ENCODE results near the gene PTAFR.

The PTAFR gene

GRCh38 chr1:28148880-28149195, 27.7 kb downstream of the PTAFR start:
- no peak for DNase-seq
- Histone ChIP-seq H3K9me2 (replicated peaks; ENCODE audit: insufficient read depth, low read length) (no peaks in the 10 kb centered on the region), H3K27me3 (replicated peaks; ENCODE audit: insufficient read depth, low read length) (no peaks in the 10 kb centered on the region), H2AFZ (ENCODE audit: low read length) (no peak overlapping the region), H3K4me1 (ENCODE audit: low read length) (peaks cover 10% of the 10 kb centered on the region), H3K36me3 (replicated peaks; ENCODE audit: insufficient read depth, low read length) (no peaks in the 10 kb centered on the region), H3K9ac (ENCODE audit: low read length) (no peak overlapping the region), H3K4me2 (ENCODE audit: low read depth, low read length) (no peak overlapping the region), H3K27ac (ENCODE audit: low read length) (no peak overlapping the region; the same call in 1 of the 2 replicates), H3K4me3 (ENCODE audit: low read length) (no peak overlapping the region), H3K9me3 (replicated peaks; ENCODE audit: insufficient read depth, low read length) (no peaks in the 10 kb centered on the region), H3K79me2 (ENCODE audit: low read length) (no peaks in the 10 kb centered on the region), H3F3A (ENCODE audit: insufficient read depth, low read length) (peaks cover 8% of the 10 kb centered on the region), H4K20me1 (ENCODE audit: insufficient read depth, low read length) (no peaks in the 10 kb centered on the region)
- no peak for TF ChIP-seq EZH2 (optimal IDR thresholded peaks at IDR 0.05; ENCODE audit: low read depth, low read length)
- TF ChIP-seq EZH2phosphoT487 (IDR thresholded peaks at IDR 0.05; ENCODE audit: low read length): no peak
- TF ChIP-seq CTCF (IDR thresholded peaks at IDR 0.05; ENCODE audit: low read length): no peak

GRCh38 chr1:28147264-28148094, 29.0 kb downstream of the PTAFR start:
- Histone ChIP-seq H3K4me1 (ENCODE audit: low read length) (peaks cover 10% of the 10 kb centered on the region), H3K9me2 (replicated peaks; ENCODE audit: insufficient read depth, low read length) (no peaks in the 10 kb centered on the region), H3K9me3 (replicated peaks; ENCODE audit: insufficient read depth, low read length) (no peaks in the 10 kb centered on the region), H3K27ac (ENCODE audit: low read length) (peak overlapping the region; percentile 73), H3K9ac (ENCODE audit: low read length) (peak overlapping the region; percentile 30; the same call in 1 of the 2 replicates), H3K36me3 (replicated peaks; ENCODE audit: insufficient read depth, low read length) (no peaks in the 10 kb centered on the region), H3K79me2 (ENCODE audit: low read length) (no peaks in the 10 kb centered on the region), H3K4me2 (ENCODE audit: low read depth, low read length) (peak overlapping the region; percentile 67), H3K27me3 (replicated peaks; ENCODE audit: insufficient read depth, low read length) (no peaks in the 10 kb centered on the region), H3K4me3 (ENCODE audit: low read length) (peak overlapping the region; percentile 21; the same call in 1 of the 2 replicates), H3F3A (ENCODE audit: insufficient read depth, low read length) (peaks cover 8% of the 10 kb centered on the region), H4K20me1 (ENCODE audit: insufficient read depth, low read length) (no peaks in the 10 kb centered on the region), H2AFZ (ENCODE audit: low read length) (peak overlapping the region; percentile 42)
- TF ChIP-seq EZH2phosphoT487 (IDR thresholded peaks at IDR 0.05; ENCODE audit: low read length) (no peak), EZH2 (optimal IDR thresholded peaks at IDR 0.05; ENCODE audit: low read depth, low read length) (no peak), CTCF (IDR thresholded peaks at IDR 0.05; ENCODE audit: low read length) (no peak)
- DNase-seq: peak; percentile 37

GRCh38 chr1:28145728-28146127, 30.8 kb downstream of the PTAFR start:
- Histone ChIP-seq H3K79me2 (ENCODE audit: low read length) (no peaks in the 10 kb centered on the region), H3K36me3 (replicated peaks; ENCODE audit: insufficient read depth, low read length) (no peaks in the 10 kb centered on the region), H3K27ac (ENCODE audit: low read length) (no peak overlapping the region), H4K20me1 (ENCODE audit: insufficient read depth, low read length) (no peaks in the 10 kb centered on the region), H2AFZ (ENCODE audit: low read length) (no peak overlapping the region), H3K9me2 (replicated peaks; ENCODE audit: insufficient read depth, low read length) (no peaks in the 10 kb centered on the region), H3F3A (ENCODE audit: insufficient read depth, low read length) (peaks cover 8% of the 10 kb centered on the region), H3K27me3 (replicated peaks; ENCODE audit: insufficient read depth, low read length) (no peaks in the 10 kb centered on the region), H3K4me1 (ENCODE audit: low read length) (peaks cover 10% of the 10 kb centered on the region), H3K4me2 (ENCODE audit: low read depth, low read length) (no peak overlapping the region), H3K9me3 (replicated peaks; ENCODE audit: insufficient read depth, low read length) (no peaks in the 10 kb centered on the region), H3K4me3 (ENCODE audit: low read length) (no peak overlapping the region), H3K9ac (ENCODE audit: low read length) (no peak overlapping the region)
- no peak for TF ChIP-seq EZH2phosphoT487 (IDR thresholded peaks at IDR 0.05; ENCODE audit: low read length)
- TF ChIP-seq CTCF (IDR thresholded peaks at IDR 0.05; ENCODE audit: low read length): no peak
- no peak for TF ChIP-seq EZH2 (optimal IDR thresholded peaks at IDR 0.05; ENCODE audit: low read depth, low read length)
- DNase-seq: no peak
